HCT116 (cell line): ENCODE results near the gene TOP3B. TPM values are rescaled to one million over a fixed set of nuclear protein-coding genes. Genes with fewer than 3 reads are reported as not detected.

ENCODE experiments used
- ATAC-seq: fragments of 200-7000 bp; cut with Tn5 transposase; 2 replicates; pipeline ENCODE4 v1.9.1; 2020; ENCODE audit warnings: mild to moderate bottlenecking, moderate library complexity
- BruUV-seq: library from RNA; stranded (reverse); fragments of 400-500 nt; replicated peaks from 2 replicates; lab custom pipeline; 2021; lab: Mats Ljungman, UMichigan
- CTCF ChIA-PET: fragments of 300-600 bp; sonication (Branson Sonifier 250); formaldehyde crosslinking; loops from one replicate; lab custom pipeline; 2021; ENCODE audit warnings: antibody characterized with exemption; lab: Charles Lee
- POLR2A ChIA-PET: fragments of 300-600, 350-600 bp; sonication (Branson Sonifier 250); formaldehyde crosslinking; loops from one replicate; lab custom pipeline; 2021; ENCODE audit warnings: antibody characterized with exemption; lab: Charles Lee
- RAD21 ChIA-PET, 2 experiments: fragments of 300-600 bp; sonication (Branson Sonifier 250); formaldehyde crosslinking; loops; one replicate each; lab custom pipeline; 2023; ENCODE audit warnings: low total read pairs in 2 of 2; ENCODE audit not compliant: uncharacterized antibody in 2 of 2, unreplicated experiment in 2 of 2, low non-redundant PET in 1 of 2; lab: Charles Lee
- DNase-seq: peaks from one replicate; pipeline ENCODE4 v3.0.0-alpha.2; 2010; ENCODE audit warnings: low read depth, low spot score
- H2AFZ ChIP-seq: fragments of 200-600 bp; shearing (Covaris generic), sonication (generic); 2 replicates; pipeline ENCODE4 v1.6.1; 2017; ENCODE audit warnings: low read depth, mixed run types, mixed read lengths, antibody characterized with exemption, low read length; ENCODE audit not compliant: poor library complexity, severe bottlenecking
- H3K27ac ChIP-seq: 2 replicates; pipeline ENCODE4 v1.5.1; 2012; ENCODE audit warnings: low read depth, low read length
- H3K27me3 ChIP-seq: fragments of 200-600 bp; sonication (generic); 2 replicates; pipeline ENCODE4 v1.6.1; 2016; ENCODE audit warnings: mixed run types, low read length, mixed read lengths; ENCODE audit not compliant: insufficient read depth
- H3K36me3 ChIP-seq, 2 experiments: fragments of 200-500 bp in 1 of 2; fragments of 200-600 bp in 1 of 2; sonication (Bioruptor generic) in 1 of 2; sonication (generic) in 1 of 2; 2 replicates each; pipeline versions ENCODE4 v1.5.1 to v1.6.1; 2014 to 2016; ENCODE audit warnings: low read length in 2 of 2, inconsistent platforms in 1 of 2, mixed read lengths in 1 of 2, mixed run types in 1 of 2; ENCODE audit not compliant: insufficient read depth in 2 of 2, control insufficient read depth in 1 of 2
- H3K4me1 ChIP-seq, 2 experiments: fragments of 200-600 bp in 1 of 2; sonication (generic) in 1 of 2; 2 replicates each; pipeline versions ENCODE4 v1.5.1 to v1.6.1; 2012 to 2017; ENCODE audit warnings: low read length in 2 of 2, inconsistent platforms in 1 of 2, mild to moderate bottlenecking in 1 of 2, mixed read lengths in 1 of 2, mixed run types in 1 of 2, moderate library complexity in 1 of 2; ENCODE audit not compliant: insufficient read depth in 2 of 2, control insufficient read depth in 1 of 2
- H3K4me2 ChIP-seq: fragments of 200-600 bp; sonication (generic); 2 replicates; pipeline ENCODE4 v1.6.1; 2017; ENCODE audit warnings: mixed run types, low read length, mixed read lengths
- H3K4me3 ChIP-seq, 2 experiments: fragments of 200-600 bp in 1 of 2; sonication (generic) in 1 of 2; replicated peaks in 1 of 2; 2 replicates each; pipeline ENCODE4 v1.5.1; 2011 to 2016; ENCODE audit warnings: low read length in 2 of 2, control low read depth in 1 of 2, low read depth in 1 of 2, mild to moderate bottlenecking in 1 of 2, mixed read lengths in 1 of 2, mixed run types in 1 of 2
- H3K79me2 ChIP-seq: fragments of 200-600 bp; sonication (generic); 2 replicates; pipeline ENCODE4 v1.6.1; 2017; ENCODE audit warnings: mild to moderate bottlenecking, mixed run types, low read length, moderate library complexity, mixed read lengths; ENCODE audit not compliant: insufficient read depth
- H3K9ac ChIP-seq: fragments of 200-600 bp; sonication (generic); 2 replicates; pipeline ENCODE4 v1.6.1; 2016; ENCODE audit warnings: low read length, mixed read lengths
- H3K9me2 ChIP-seq: fragments of 200-600 bp; sonication (generic), shearing (Covaris generic); 2 replicates; pipeline ENCODE4 v1.6.1; 2017; ENCODE audit warnings: mixed run types, mild to moderate bottlenecking, moderate library complexity; ENCODE audit not compliant: insufficient read depth
- H3K9me3 ChIP-seq, 2 experiments: fragments of 200-500 bp in 1 of 2; fragments of 200-600 bp in 1 of 2; sonication (Bioruptor generic) in 1 of 2; sonication (generic) in 1 of 2; 2 replicates each; pipeline ENCODE4 v1.6.1; 2014 to 2017; ENCODE audit warnings: low read length in 2 of 2, mixed read lengths in 2 of 2, inconsistent platforms in 1 of 2, low read depth in 1 of 2, mild to moderate bottlenecking in 1 of 2, mixed run types in 1 of 2, moderate library complexity in 1 of 2; ENCODE audit not compliant: control insufficient read depth in 1 of 2, insufficient read depth in 1 of 2
- H4K20me1 ChIP-seq: fragments of 200-600 bp; sonication (generic), shearing (Covaris generic); 2 replicates; pipeline ENCODE4 v1.6.1; 2017; ENCODE audit warnings: mixed run types, mild to moderate bottlenecking, moderate library complexity; ENCODE audit not compliant: insufficient read depth
- ATF3 ChIP-seq: IDR thresholded peaks from 2 replicates; pipeline ENCODE4 v1.6.1; 2012
- CEBPB ChIP-seq: IDR thresholded peaks from 2 replicates; pipeline ENCODE4 v1.6.1; 2012; ENCODE audit warnings: low read depth
- CTCF ChIP-seq, 3 experiments: fragments of 200-600 bp in 1 of 3; sonication (generic) in 1 of 3; IDR thresholded peaks in 2 of 3; conservative IDR thresholded peaks in 1 of 3; 2 replicates each; pipeline ENCODE4 v1.5.1; 2012 to 2017; ENCODE audit warnings: low read depth in 2 of 3, low read length in 2 of 3, antibody characterized with exemption in 1 of 3, borderline replicate concordance in 1 of 3, control low read depth in 1 of 3, mild to moderate bottlenecking in 1 of 3, mixed read lengths in 1 of 3, mixed run types in 1 of 3, moderate library complexity in 1 of 3; ENCODE audit not compliant: insufficient read depth in 1 of 3
- EGR1 ChIP-seq: IDR thresholded peaks from 2 replicates; pipeline ENCODE4 v1.6.1; 2012; ENCODE audit warnings: low read depth
- ELF1 ChIP-seq: IDR thresholded peaks from 2 replicates; pipeline ENCODE4 v1.6.1; 2012; ENCODE audit warnings: low read depth, borderline replicate concordance
- EZH2phosphoT487 ChIP-seq: fragments of 200-600 bp; IDR thresholded peaks from 2 replicates; pipeline ENCODE4 v1.6.1; 2018; ENCODE audit warnings: antibody characterized with exemption, borderline replicate concordance
- FOSL1 ChIP-seq: IDR thresholded peaks from 2 replicates; pipeline ENCODE4 v1.6.1; 2012; ENCODE audit warnings: low read depth
- JUND ChIP-seq: IDR thresholded peaks from 2 replicates; pipeline ENCODE4 v1.6.1; 2012
- MAX ChIP-seq: IDR thresholded peaks from 2 replicates; pipeline ENCODE4 v1.6.1; 2012
- POLR2A ChIP-seq: IDR thresholded peaks from 2 replicates; pipeline ENCODE4 v1.7.0; 2011; ENCODE audit warnings: borderline replicate concordance; ENCODE audit not compliant: insufficient read depth, insufficient read length; ENCODE audit errors: extremely low read depth
- RAD21 ChIP-seq: IDR thresholded peaks from 2 replicates; pipeline ENCODE4 v1.6.1; 2012; ENCODE audit warnings: low read depth, mild to moderate bottlenecking
- SRF ChIP-seq: IDR thresholded peaks from 2 replicates; pipeline ENCODE4 v1.6.1; 2012; ENCODE audit warnings: low read depth
- TCF7L2 ChIP-seq: IDR thresholded peaks from 2 replicates; pipeline ENCODE4 v1.7.0; 2011; ENCODE audit warnings: borderline replicate concordance, inconsistent platforms; ENCODE audit not compliant: insufficient read depth, insufficient read length; ENCODE audit errors: extremely low read depth
- ZBTB33 ChIP-seq: IDR thresholded peaks from 2 replicates; pipeline ENCODE4 v1.6.1; 2011; ENCODE audit warnings: mild to moderate bottlenecking, low read length, moderate library complexity; ENCODE audit not compliant: insufficient replicate concordance; ENCODE audit errors: extremely low read depth
- intact Hi-C: fragments of 100-400 bp; cut with micrococcal nuclease; formaldehyde crosslinking; loops from 2 replicates; pipeline ENCODE4 v1.10.0; 2022
- total RNA-seq: library from RNA; stranded (reverse); gene quantifications from one replicate; pipeline ENCODE4 v1.2.1, GENCODE V29; 2021; ENCODE audit not compliant: unreplicated experiment

Gene TOP3B
- total RNA-seq, 1 experiment from 2014 or later, result 50.1 TPM

GRCh38 chr22:21942407-21943343, 39.9 kb downstream of the TOP3B start:
- peak overlapping the region; percentile 77 for H3K4me2 ChIP-seq
- H3K9me2 ChIP-seq, result no peaks in the 10 kb centered on the region
- ChIA-PET CTCF (interaction anchor here (1.5 kb wide), 1 partner anchor 10 kb away, joined by 6 read pairs; the partner anchor contains the start of gene PPM1F), POLR2A (no interaction called here), RAD21 (no interaction called here)
- H3K4me3 ChIP-seq, result peak overlapping the region in 1 of 2 experiments; percentile 34; a peak in 2 of 4 replicates
- H3K36me3 ChIP-seq, result peaks cover 6 to 25% of the 10 kb centered on the region in 2 experiments; a peak in 3 of 4 replicates
- H3K9me3 ChIP-seq, result no peaks in the 10 kb centered on the region
- no peaks in the 10 kb centered on the region for H4K20me1 ChIP-seq
- H3K27ac ChIP-seq, result peak overlapping the region; percentile 69
- peak; percentile 41 for ATAC-seq
- no peak overlapping the region for H2AFZ ChIP-seq
- no peaks in the 10 kb centered on the region for H3K27me3 ChIP-seq
- peak overlapping the region; percentile 48 for H3K9ac ChIP-seq
- TF ChIP-seq JUND (no peak), FOSL1 (peak; percentile 35; the same call in 1 of the 2 replicates), MAX (0 out of 2 replicates have a peak, but pooled peaks have one; percentile 20)
- intact Hi-C loops, result no loop called here
- no TSS peak for BruUV-seq
- peaks cover 4% of the 10 kb centered on the region; the same call in 1 of the 2 replicates for H3K79me2 ChIP-seq
- H3K4me1 ChIP-seq, result peaks cover 22 to 47% of the 10 kb centered on the region in 2 experiments
- DNase-seq, result peak; percentile 44

GRCh38 chr22:21941921-21942320, 40.7 kb downstream of the TOP3B start:
- RAD21 ChIA-PET, result no interaction called here
- Histone ChIP-seq H3K79me2 (peaks cover 4% of the 10 kb centered on the region; the same call in 1 of the 2 replicates), H3K9ac (peak overlapping the region; percentile 48; the same call in 1 of the 2 replicates), H3K4me2 (peak overlapping the region; percentile 77), H3K4me3 (peak overlapping the region in 1 of 2 experiments; percentile 34; a peak in 1 of 4 replicates), H3K27ac (peak overlapping the region; percentile 69), H3K9me2 (no peaks in the 10 kb centered on the region), H4K20me1 (no peaks in the 10 kb centered on the region), H2AFZ (no peak overlapping the region), H3K4me1 (peaks cover 26 to 52% of the 10 kb centered on the region in 2 experiments), H3K36me3 (peaks cover 6 to 28% of the 10 kb centered on the region in 2 experiments; a peak in 3 of 4 replicates), H3K27me3 (no peaks in the 10 kb centered on the region), H3K9me3 (no peaks in the 10 kb centered on the region)
- POLR2A ChIA-PET, result no interaction called here
- no TSS peak for BruUV-seq
- CTCF ChIA-PET, result interaction anchor here (1.5 kb wide), 1 partner anchor 11 kb away, joined by 6 read pairs; the partner anchor contains the start of gene PPM1F
- no peak for DNase-seq
- no peak for ATAC-seq
- intact Hi-C loops, result no loop called here
- TF ChIP-seq ATF3 (no peak), EGR1 (no peak), ZBTB33 (no peak), TCF7L2 (no peak), POLR2A (no peak), SRF (no peak), CEBPB (no peak), ELF1 (no peak), EZH2phosphoT487 (no peak), RAD21 (no peak), CTCF (IDR thresholded peaks at IDR 0.05 in 2 of 3, conservative IDR thresholded peaks at IDR 0.05 in 1 of 3; ENCODE audit: borderline replicate concordance in 1 of 3, insufficient read depth in 1 of 3, low read depth in 2 of 3, low read length in 2 of 3) (no peak)
